ENCODE measurements around the gene ZNF678. TPM values are rescaled to one million over a fixed set of nuclear protein-coding genes. Genes with fewer than 3 reads are reported as not detected.

Gene ZNF678
- polyA plus RNA-seq, 1 of the 3 experiments (the other 2 are of a cell fraction), result 1.3 TPM

- Histone ChIP-seq H2AFZ (ENCODE audit: low read depth) (no peak overlapping the region), H3K27ac (ENCODE audit: low read depth in 2 of 2, low read length in 1 of 2) (no peak overlapping the region), H3K4me3 (ENCODE audit: low read depth in 2 of 2, low read length in 1 of 2) (no peak overlapping the region), H3K79me2 (ENCODE audit: insufficient read depth) (peaks cover 6% of the 10 kb centered on the region), H3K27me3 (ENCODE audit: insufficient read depth) (no peaks in the 10 kb centered on the region), H3K4me1 (ENCODE audit: control insufficient read depth in 1 of 2, insufficient read depth in 2 of 2, low read depth in 1 of 2, low read length in 1 of 2) (peaks cover 3 to 5% of the 10 kb centered on the region in 2 experiments; a peak in 2 of 4 replicates), H4K20me1 (ENCODE audit: insufficient read depth) (no peaks in the 10 kb centered on the region), H3K9me2 (no peaks in the 10 kb centered on the region), H3F3A (replicated peaks; ENCODE audit: insufficient read depth) (peaks cover 7% of the 10 kb centered on the region), H3K9me3 (no peaks in the 10 kb centered on the region), H3K36me3 (replicated peaks in 1 of 2; ENCODE audit: control insufficient read depth in 1 of 2, insufficient read depth in 2 of 2, low read length in 1 of 2) (no peaks in the 10 kb centered on the region), H3K4me2 (no peak overlapping the region), H3K9ac (no peak overlapping the region)
- WGBS (ENCODE audit: low lambda C conversion rate), result 82% methylated on average over 4 of the region's 27 CpGs
- ChIA-PET CTCF (no interaction called here), POLR2A (no interaction called here)
- TF ChIP-seq RAD21 (IDR thresholded peaks at IDR 0.05; ENCODE audit: low read length) (no peak), FOXJ3 (CRISPR knock-in tag; IDR thresholded peaks at IDR 0.05) (no peak), FOSL2 (IDR thresholded peaks at IDR 0.05; ENCODE audit: borderline replicate concordance, low read depth) (no peak), TEAD4 (IDR thresholded peaks at IDR 0.05; ENCODE audit: borderline replicate concordance, insufficient read depth) (no peak), RCOR1 (IDR thresholded peaks at IDR 0.05; ENCODE audit: low read length) (no peak), CHD2 (IDR thresholded peaks at IDR 0.05; ENCODE audit: low read length, partially characterized antibody) (no peak), NFIC (IDR thresholded peaks at IDR 0.05; ENCODE audit: borderline replicate concordance) (no peak), YY1 (IDR thresholded peaks at IDR 0.05; ENCODE audit: low read depth) (no peak), IRF3 (IDR thresholded peaks at IDR 0.05; ENCODE audit: low read depth, low read length) (no peak), SIN3A (IDR thresholded peaks at IDR 0.05; ENCODE audit: borderline replicate concordance, low read depth, low read length) (no peak), GATA2 (CRISPR knock-in tag; IDR thresholded peaks at IDR 0.05) (no peak)
- DNase-seq, result peak; percentile 10
Measured at GRCh38 chr1:227559499-227559898, 3.9 kb upstream of the ZNF678 start.

- H3K27ac ChIP-seq (ENCODE audit: low read depth in 2 of 2, low read length in 1 of 2), result no peak overlapping the region
- WGBS (ENCODE audit: low lambda C conversion rate), result 90% methylated on average over 12 of the region's 12 CpGs
- no peak for TF ChIP-seq IRF3 (IDR thresholded peaks at IDR 0.05; ENCODE audit: low read depth, low read length)
- TF ChIP-seq SMC3 (IDR thresholded peaks at IDR 0.05; ENCODE audit: low read depth, low read length), result no peak
- TF ChIP-seq CHD2 (IDR thresholded peaks at IDR 0.05; ENCODE audit: low read length, partially characterized antibody), result no peak
- TF ChIP-seq ZBTB33 (IDR thresholded peaks at IDR 0.05; ENCODE audit: borderline replicate concordance, low read depth), result no peak
- no peak for TF ChIP-seq SIN3A (IDR thresholded peaks at IDR 0.05; ENCODE audit: borderline replicate concordance, low read depth, low read length)
- no peak for TF ChIP-seq FOXJ3 (CRISPR knock-in tag; IDR thresholded peaks at IDR 0.05)
- no peak for TF ChIP-seq FOSL2 (IDR thresholded peaks at IDR 0.05; ENCODE audit: borderline replicate concordance, low read depth)
- no peak for TF ChIP-seq MAX (IDR thresholded peaks at IDR 0.05; ENCODE audit: low read depth)
- no peak for TF ChIP-seq CTCF (IDR thresholded peaks at IDR 0.05)
- no peak for TF ChIP-seq FOXM1 (IDR thresholded peaks at IDR 0.05; ENCODE audit: low read depth)
- TF ChIP-seq ELF1 (IDR thresholded peaks at IDR 0.05), result no peak
- no peak for TF ChIP-seq MEF2A (IDR thresholded peaks at IDR 0.05; ENCODE audit: borderline replicate concordance, low read depth)
- TF ChIP-seq USF2 (IDR thresholded peaks at IDR 0.05; ENCODE audit: borderline replicate concordance, low read depth, low read length), result no peak
- no peak for TF ChIP-seq POLR2AphosphoS5 (IDR thresholded peaks at IDR 0.05; ENCODE audit: low read depth, low read length)
- no peak for TF ChIP-seq GATA2 (CRISPR knock-in tag; IDR thresholded peaks at IDR 0.05)
- no peak for TF ChIP-seq EZH2phosphoT487 (IDR thresholded peaks at IDR 0.05; ENCODE audit: borderline replicate concordance, low read depth)
Measured at GRCh38 chr1:227559926-227560325, 3.4 kb upstream of the ZNF678 start.

More at GRCh38 chr1:227559926-227560325, 3.4 kb upstream of the ZNF678 start:
- Histone ChIP-seq H3K36me3 (replicated peaks in 1 of 2; ENCODE audit: control insufficient read depth in 1 of 2, insufficient read depth in 2 of 2, low read length in 1 of 2) (no peaks in the 10 kb centered on the region), H3K27me3 (ENCODE audit: insufficient read depth) (no peaks in the 10 kb centered on the region), H3K9me2 (no peaks in the 10 kb centered on the region), H3K9me3 (no peaks in the 10 kb centered on the region), H3K79me2 (ENCODE audit: insufficient read depth) (peaks cover 11% of the 10 kb centered on the region), H3K9ac (no peak overlapping the region), H2AFZ (ENCODE audit: low read depth) (no peak overlapping the region), H4K20me1 (ENCODE audit: insufficient read depth) (no peaks in the 10 kb centered on the region), H3K4me2 (no peak overlapping the region), H3F3A (replicated peaks; ENCODE audit: insufficient read depth) (peaks cover 7% of the 10 kb centered on the region), H3K4me1 (ENCODE audit: control insufficient read depth in 1 of 2, insufficient read depth in 2 of 2, low read depth in 1 of 2, low read length in 1 of 2) (peaks cover 3 to 7% of the 10 kb centered on the region in 2 experiments; a peak in 2 of 4 replicates), H3K4me3 (ENCODE audit: low read depth in 2 of 2, low read length in 1 of 2) (no peak overlapping the region)
- CTCF ChIA-PET, result no interaction called here
- no peak for DNase-seq
- POLR2A ChIA-PET, result no interaction called here

Data from SK-N-SH (cell line).